PC-9 (cell line): ENCODE measurements around the gene CCDC137. TPM values are rescaled to one million over a fixed set of nuclear protein-coding genes. Genes with fewer than 3 reads are reported as not detected.

Experiments used
- BruUV-seq: library from RNA; stranded (reverse); fragments of 400-500 nt; replicated peaks from 2 replicates; lab custom pipeline; 2021; lab: Mats Ljungman, UMichigan
- CTCF ChIA-PET: fragments of 300-600 bp; sonication (Branson Sonifier 250); formaldehyde crosslinking; loops from one replicate; lab custom pipeline; 2022; ENCODE audit warnings: antibody characterized with exemption; lab: Charles Lee
- POLR2A ChIA-PET: fragments of 300-600 bp; sonication (Branson Sonifier 250); formaldehyde crosslinking; loops from one replicate; lab custom pipeline; 2022; ENCODE audit warnings: antibody characterized with exemption; ENCODE audit not compliant: unreplicated experiment; lab: Charles Lee
- DNase-seq, 2 experiments: peaks; one replicate each; pipeline versions ENCODE4 v3.0.0 to v3.0.0-alpha.2; 2015 to 2022; ENCODE audit warnings: mixed read lengths in 1 of 2
- H2AFZ ChIP-seq: fragments of 200-600 bp; sonication (generic); 2 replicates; pipeline ENCODE4 v1.8.1; 2017; ENCODE audit warnings: antibody characterized with exemption
- H3F3A ChIP-seq: fragments of 200-600 bp; sonication (generic); 2 replicates; pipeline ENCODE4 v1.8.1; 2017; ENCODE audit warnings: antibody characterized with exemption, mild to moderate bottlenecking, low read depth; ENCODE audit not compliant: insufficient read depth
- H3K27ac ChIP-seq: fragments of 200-600 bp; sonication (generic); 2 replicates; pipeline ENCODE4 v1.6.1; 2016; ENCODE audit warnings: mixed run types
- H3K27me3 ChIP-seq: fragments of 200-600 bp; sonication (generic); 2 replicates; pipeline ENCODE4 v1.6.1; 2016; ENCODE audit warnings: low read depth, mixed run types; ENCODE audit not compliant: insufficient read depth
- H3K36me3 ChIP-seq: fragments of 200-600 bp; sonication (generic); 2 replicates; pipeline ENCODE4 v1.6.1; 2016; ENCODE audit warnings: low read depth, mixed run types
- H3K4me1 ChIP-seq: fragments of 200-600 bp; sonication (generic); replicated peaks from 2 replicates; pipeline ENCODE4 v1.6.1; 2016; ENCODE audit warnings: mixed run types; ENCODE audit not compliant: insufficient read depth
- H3K4me2 ChIP-seq: fragments of 200-600 bp; sonication (generic); 2 replicates; pipeline ENCODE4 v1.6.1; 2017; ENCODE audit warnings: mixed run types
- H3K4me3 ChIP-seq: fragments of 200-600 bp; sonication (generic); 2 replicates; pipeline ENCODE4 v1.6.1; 2016; ENCODE audit warnings: mixed run types
- H3K79me2 ChIP-seq: fragments of 200-600 bp; sonication (generic); 2 replicates; pipeline ENCODE4 v1.6.1; 2017; ENCODE audit warnings: low read depth, mixed run types
- H3K9me2 ChIP-seq: fragments of 200-600 bp; sonication (generic); 2 replicates; pipeline ENCODE4 v1.8.1; 2017; ENCODE audit warnings: mild to moderate bottlenecking; ENCODE audit not compliant: insufficient read depth
- H3K9me3 ChIP-seq: fragments of 200-600 bp; sonication (generic); 2 replicates; pipeline ENCODE4 v1.8.1; 2016; ENCODE audit warnings: low read depth; ENCODE audit not compliant: insufficient read depth
- H4K20me1 ChIP-seq: fragments of 200-600 bp; sonication (generic); 2 replicates; pipeline ENCODE4 v1.8.1; 2017; ENCODE audit not compliant: insufficient read depth
- CTCF ChIP-seq: fragments of 200-600 bp; sonication (generic); conservative IDR thresholded peaks from 2 replicates; pipeline ENCODE4 v1.6.1; 2017; ENCODE audit warnings: mixed run types, antibody characterized with exemption, mild to moderate bottlenecking, moderate library complexity
- EZH2 ChIP-seq: fragments of 200-600 bp; sonication (generic); IDR thresholded peaks from 2 replicates; pipeline ENCODE4 v1.8.0; 2017; ENCODE audit warnings: antibody characterized with exemption, low read depth
- intact Hi-C: fragments of 100-400 bp; cut with micrococcal nuclease; formaldehyde crosslinking; loops from one replicate; pipeline ENCODE4 v1.10.0; 2022; ENCODE audit not compliant: unreplicated experiment
- total RNA-seq: library from RNA; stranded (reverse); gene quantifications from 2 replicates; pipeline ENCODE4 v1.2.3, GENCODE V29; 2021

The CCDC137 gene
- total RNA-seq, 1 experiment from 2014 or later = 29.3 TPM

- Histone ChIP-seq H3K9me3 (no peaks in the 10 kb centered on the region), H3K27me3 (no peaks in the 10 kb centered on the region), H3K4me3 (peak overlapping the region; percentile 15; the same call in 1 of the 2 replicates), H3F3A (peaks cover 20% of the 10 kb centered on the region), H2AFZ (no peak overlapping the region), H3K36me3 (no peaks in the 10 kb centered on the region), H3K27ac (peak overlapping the region; percentile 65), H4K20me1 (no peaks in the 10 kb centered on the region), H3K4me1 (peaks cover 21% of the 10 kb centered on the region), H3K9me2 (no peaks in the 10 kb centered on the region), H3K4me2 (peak overlapping the region; percentile 68), H3K79me2 (no peaks in the 10 kb centered on the region)
- no TSS peak for BruUV-seq
- TF ChIP-seq CTCF (no peak), EZH2 (no peak)
- DNase-seq = peak; percentile 51 to 68
- CTCF ChIA-PET = no interaction called here
- intact Hi-C loops = no loop called here
- POLR2A ChIA-PET = interaction anchor here (0.5 to 0.7 kb wide), 8 partner anchors 23 to 463 kb away, joined by 4 to 23 read pairs (median 10); partner anchors contain the start of genes ARL16, HGS and MAFG
Observed at GRCh38 chr17:81659038-81659437, 7.5 kb upstream of the CCDC137 start.

DNA sequence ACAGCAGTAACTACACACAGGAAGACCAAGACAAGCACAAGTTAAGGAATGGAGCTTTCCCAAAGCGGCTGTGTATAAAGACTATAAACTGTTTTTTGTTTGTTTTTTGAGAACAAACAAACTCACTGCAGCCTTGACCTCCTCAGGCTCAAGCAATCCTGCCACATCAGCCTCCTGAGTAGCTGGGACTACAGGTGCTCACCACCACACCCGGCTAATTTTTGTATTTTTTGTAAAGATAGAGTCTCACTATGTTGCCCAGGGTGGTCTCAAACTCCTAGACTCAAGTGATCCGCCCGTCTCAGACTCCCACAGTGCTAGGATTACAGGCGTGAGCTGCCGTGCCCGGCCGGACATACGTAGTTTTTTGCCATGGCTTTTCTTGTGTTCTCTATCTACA, 6.1 kb upstream of the CCDC137 start:
- Histone ChIP-seq H3K27ac (peak overlapping the region; percentile 65), H2AFZ (no peak overlapping the region), H3K9me3 (no peaks in the 10 kb centered on the region), H3K9me2 (no peaks in the 10 kb centered on the region), H3K4me3 (no peak overlapping the region), H3K27me3 (no peaks in the 10 kb centered on the region), H4K20me1 (no peaks in the 10 kb centered on the region), H3K79me2 (peaks cover 7% of the 10 kb centered on the region), H3K4me2 (peak overlapping the region; percentile 68), H3F3A (peaks cover 30% of the 10 kb centered on the region), H3K36me3 (no peaks in the 10 kb centered on the region), H3K4me1 (peaks cover 30% of the 10 kb centered on the region)
- intact Hi-C loops = no loop called here
- CTCF ChIA-PET = no interaction called here
- POLR2A ChIA-PET = interaction anchor here (0.5 kb wide), 2 partner anchors 30 to 43 kb away, joined by 3 read pairs; partner anchors contain the start of gene MRPL12
- TF ChIP-seq CTCF (no peak), EZH2 (no peak)
- BruUV-seq = no TSS peak
- no peak for DNase-seq

- Histone ChIP-seq H3K4me3 (no peak overlapping the region), H2AFZ (no peak overlapping the region), H3K9me3 (no peaks in the 10 kb centered on the region), H3K36me3 (no peaks in the 10 kb centered on the region), H3K79me2 (peaks cover 20% of the 10 kb centered on the region), H3K4me2 (no peak overlapping the region), H3K9me2 (no peaks in the 10 kb centered on the region), H3K27me3 (no peaks in the 10 kb centered on the region), H3K27ac (no peak overlapping the region), H3K4me1 (peaks cover 31% of the 10 kb centered on the region), H3F3A (peaks cover 30% of the 10 kb centered on the region), H4K20me1 (no peaks in the 10 kb centered on the region)
- CTCF ChIA-PET = no interaction called here
- intact Hi-C loops = no loop called here
- no TSS peak for BruUV-seq
- POLR2A ChIA-PET = no interaction called here
- TF ChIP-seq CTCF (no peak), EZH2 (no peak)
- no peak for DNase-seq
Observed at GRCh38 chr17:81662002-81662401, 4.5 kb upstream of the CCDC137 start.
